AG08395 (cell line): ENCODE results near the gene AMH.
"Not testable (repeated sequence)": the region's sequence is repeated elsewhere in the genome, so short reads cannot be mapped to it uniquely, and the experiment has no call there.

Experiments
- DNase-seq: peaks from one replicate; pipeline ENCODE4 v3.0.0; 2012; ENCODE audit warnings: mixed read lengths, low spot score

AMH gene

DNA sequence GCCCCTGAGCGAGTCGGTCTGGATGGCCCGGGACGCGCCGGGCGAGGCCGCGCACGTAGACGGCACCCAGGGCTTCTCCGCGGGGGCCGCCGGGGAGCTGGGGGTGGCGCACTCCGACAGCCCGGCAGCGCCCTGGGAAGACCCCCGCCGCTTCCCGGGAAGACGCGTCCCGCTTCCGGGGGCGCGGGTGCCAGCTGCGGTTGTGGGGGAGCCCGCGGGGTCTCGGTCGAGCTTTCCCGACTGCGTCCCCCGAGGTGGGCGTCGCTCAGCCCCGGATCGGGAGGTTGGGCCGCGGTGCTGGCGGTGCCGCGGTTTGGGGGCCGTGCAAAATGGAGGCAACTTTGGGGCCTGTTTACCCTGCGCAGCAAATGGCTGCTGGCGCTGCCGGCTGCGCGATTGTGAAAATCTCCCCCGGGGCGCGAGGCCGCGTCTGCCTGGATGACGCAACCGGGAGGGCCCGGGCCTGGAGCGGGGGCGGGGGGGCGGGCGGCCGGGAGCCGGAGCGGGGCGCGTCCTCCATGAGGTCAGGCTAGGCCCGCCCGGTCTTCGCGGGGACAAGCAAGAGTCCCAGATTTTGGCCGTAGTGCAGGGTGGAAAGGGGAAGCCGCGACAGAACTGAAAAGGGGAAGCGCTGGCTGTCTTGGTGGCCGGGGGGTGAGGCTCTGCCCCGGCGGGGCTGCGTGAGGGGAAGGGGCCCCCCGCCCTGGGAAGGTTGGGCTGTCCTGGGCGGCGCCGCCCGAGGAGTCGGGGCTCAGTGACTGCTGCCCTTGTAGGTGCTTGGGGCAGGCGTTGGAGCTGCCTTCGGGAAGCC, 21.5 kb downstream of the AMH start:
- DNase-seq: peak; percentile 93

DNA sequence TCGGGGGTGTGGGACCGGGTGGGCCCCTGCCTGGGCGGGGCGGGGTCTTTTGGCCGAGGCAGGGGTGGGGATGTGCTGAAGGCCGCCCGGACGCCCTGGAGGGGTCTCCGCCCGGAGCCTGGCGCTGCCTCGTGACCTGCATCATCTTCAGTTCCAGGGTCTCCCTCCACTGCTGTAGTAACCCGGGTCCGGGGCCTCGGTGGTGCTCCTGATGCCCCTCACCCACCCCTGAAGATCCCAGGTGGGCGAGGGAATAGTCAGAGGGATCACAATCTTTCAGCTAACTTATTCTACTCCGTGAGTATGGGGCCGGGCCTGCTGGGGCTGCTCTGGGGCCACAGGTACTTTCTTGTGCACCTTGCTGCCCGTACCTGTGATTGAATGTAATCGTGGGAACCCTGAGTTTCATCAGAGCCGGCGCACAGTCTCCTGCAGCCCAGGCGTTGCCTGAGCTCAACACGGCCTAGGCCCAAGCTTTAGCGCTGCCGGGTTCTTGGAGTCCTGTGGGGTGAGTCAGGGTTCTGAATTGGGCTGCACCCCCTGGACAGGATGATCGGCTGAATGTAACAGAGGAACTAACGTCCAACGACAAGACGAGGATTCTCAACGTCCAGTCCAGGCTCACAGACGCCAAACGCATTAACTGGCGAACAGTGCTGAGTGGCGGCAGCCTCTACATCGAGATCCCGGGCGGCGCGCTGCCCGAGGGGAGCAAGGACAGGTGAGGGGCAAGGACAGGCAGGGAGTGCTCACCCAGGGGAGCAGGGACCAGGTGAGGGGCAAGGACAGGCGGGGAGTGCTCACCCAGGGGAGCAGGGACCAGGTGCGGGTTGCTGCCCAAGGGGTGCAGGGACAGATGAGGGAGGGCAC, 22.3 kb downstream of the AMH start:
- DNase-seq: peak; percentile 83

DNA sequence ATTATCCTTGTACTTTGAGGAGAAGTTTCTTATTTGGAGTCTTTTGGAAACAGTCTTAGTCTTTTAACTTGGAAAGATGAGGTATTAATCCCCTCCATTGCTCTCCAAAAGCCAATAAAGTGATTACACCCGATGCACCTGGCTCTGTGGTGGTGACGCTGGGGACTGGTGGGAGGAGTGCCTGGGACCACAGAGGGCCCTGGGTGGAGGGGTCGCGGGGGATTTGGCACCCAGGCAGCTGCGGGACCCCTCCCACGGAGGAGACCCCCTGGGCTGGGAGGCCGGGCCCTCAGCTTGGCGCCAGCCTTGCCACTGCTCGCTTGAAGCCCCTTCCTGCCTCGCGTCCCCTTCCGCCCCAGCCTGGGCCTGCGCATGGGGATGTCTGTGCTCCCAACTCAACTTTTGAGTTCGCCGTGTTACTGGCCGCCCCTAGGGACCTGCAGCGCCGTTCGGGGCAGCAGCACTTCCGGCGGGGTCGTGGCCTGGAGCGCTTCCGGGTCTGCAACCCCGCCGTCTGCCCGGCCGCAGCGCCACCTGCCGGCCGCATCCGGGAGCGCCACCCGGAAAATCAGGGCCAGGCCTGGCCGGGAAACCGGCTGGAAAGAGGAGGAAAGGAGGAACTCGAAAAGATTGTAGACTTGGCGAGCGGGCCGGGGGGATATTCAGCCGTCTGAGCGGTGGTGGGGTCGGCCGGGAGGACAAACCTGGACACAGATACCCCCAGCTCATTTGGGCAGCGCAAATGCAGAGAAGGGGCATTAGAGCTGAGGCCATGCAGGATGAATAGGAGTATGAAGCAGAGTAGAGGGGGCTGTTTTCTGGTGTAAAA, 24.4 kb downstream of the AMH start:
- peak; percentile 80 for DNase-seq

DNA sequence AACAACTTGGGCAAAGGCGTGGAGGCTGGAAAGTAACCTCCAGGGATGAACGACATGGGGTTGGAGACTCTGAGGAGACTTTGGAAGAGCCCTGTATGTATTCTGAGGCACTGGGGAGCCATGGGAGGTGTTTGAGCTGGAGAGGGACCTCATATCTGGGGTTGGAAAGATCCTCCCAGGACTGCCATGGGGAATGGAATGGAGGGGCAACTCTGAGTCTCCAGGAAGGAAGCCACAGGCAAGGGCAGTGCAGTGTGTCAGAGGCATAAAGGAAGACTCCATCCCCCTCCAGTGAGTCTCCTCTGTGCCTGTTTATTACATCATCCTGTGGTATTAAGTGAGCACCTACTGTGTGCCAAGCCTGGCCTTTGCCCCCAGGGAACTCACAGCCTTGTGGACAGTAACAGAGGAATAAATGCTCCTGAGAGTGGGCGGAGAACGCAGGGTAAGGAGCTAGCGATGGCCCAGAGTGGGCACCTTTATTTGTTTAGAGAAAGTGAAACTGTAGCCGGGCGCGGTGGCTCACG, 25.1 kb downstream of the AMH start:
- DNase-seq: no peak

DNA sequence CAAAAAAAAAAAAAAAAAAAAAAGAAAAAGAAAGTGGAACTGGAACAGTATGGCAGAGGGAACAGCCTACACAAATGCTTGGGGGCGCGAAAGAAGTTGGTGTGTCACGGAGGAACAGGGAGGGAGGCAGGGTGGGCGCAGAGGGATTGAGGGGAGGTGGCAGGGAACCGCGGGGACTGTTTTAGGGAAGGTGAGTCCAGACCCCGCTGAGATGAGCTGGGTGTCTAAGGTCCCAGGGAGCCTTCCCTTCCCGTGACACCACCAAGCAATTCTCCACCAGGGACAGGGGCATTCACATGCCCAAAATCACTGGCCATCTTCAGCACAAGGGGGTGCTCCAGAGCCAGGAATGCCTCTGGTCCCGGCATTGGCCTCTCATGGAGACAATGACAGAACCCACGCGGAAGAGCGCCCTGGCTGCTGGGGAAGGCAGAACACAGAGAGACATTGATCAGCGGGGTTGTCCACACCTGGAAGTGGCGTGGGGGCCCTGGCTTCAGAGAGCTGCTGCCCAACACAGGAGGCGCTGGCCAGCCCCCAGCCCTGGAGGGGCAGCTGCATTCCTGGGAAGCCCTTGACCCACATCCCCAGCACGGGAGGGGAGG, 25.9 kb downstream of the AMH start:
- DNase-seq: peak; percentile 79

DNA sequence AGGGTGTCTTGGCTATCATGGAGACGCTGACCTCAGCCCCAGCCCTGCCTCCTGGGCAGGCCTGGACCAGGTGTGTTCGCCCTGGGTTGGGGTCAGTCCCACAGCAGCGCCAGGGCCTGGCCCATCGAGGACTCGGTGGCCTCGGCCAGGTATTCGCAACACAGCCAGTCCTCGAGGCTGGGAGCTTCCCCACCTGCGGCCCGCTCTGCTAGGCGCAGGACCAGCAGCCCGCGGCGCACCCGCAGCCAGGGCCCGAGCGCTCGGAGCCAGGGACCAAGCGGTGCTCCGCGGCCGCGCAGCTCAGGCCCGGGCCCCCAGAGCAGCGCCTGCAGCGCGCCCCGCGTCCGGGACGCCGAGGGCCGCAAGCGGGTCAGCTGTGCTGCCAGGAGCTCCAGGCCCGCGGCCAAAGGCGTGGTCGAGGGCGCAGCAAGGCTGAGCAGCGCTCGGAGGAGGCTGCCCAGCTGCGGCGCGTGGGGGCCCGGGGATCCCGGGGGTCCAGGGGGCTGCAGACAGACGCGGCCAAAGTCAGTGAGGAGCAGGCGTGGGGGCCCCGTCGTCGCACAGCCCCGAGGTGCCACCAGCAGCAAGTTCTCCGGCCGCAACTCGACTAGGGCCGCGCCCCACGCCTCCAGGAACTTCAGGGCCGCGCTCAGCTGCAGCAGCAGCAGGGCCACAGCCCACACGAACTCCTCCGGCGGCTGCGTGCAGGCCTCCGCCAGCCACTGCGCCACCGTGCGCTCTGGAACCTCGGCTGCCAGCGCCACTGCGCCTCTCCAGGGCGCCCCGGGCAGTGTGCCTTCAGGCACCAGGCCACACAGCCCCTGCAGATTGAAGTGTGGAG, 26.7 kb downstream of the AMH start:
- no peak for DNase-seq

DNA sequence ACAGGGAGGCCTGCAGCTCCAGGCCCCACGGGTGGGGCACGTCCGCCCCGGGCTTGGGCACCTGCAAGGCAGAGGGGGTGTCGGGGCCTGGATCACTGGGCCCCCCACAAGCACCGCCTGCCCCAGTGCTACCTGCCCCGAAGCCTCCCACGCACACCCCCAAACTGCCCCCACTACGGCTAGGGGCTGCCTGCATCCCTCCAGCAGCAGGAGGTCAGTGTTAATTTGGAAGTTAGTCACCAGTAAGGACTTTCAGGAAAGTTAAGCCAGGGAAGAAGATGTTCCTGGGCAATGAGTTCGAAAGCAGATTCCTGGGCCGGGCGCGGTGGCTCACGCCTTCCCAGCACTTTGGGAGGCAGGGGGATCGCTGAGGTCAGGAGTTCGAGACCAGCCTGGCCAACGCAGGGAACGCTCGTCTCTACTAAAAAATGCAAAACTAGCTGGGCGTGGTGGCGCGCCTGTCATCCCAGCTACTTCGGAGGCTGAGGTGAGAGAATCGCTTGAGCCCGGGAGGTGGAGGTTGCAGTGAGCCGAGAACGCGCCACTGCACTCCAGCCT, 27.4 kb downstream of the AMH start:
- DNase-seq: no peak

DNA sequence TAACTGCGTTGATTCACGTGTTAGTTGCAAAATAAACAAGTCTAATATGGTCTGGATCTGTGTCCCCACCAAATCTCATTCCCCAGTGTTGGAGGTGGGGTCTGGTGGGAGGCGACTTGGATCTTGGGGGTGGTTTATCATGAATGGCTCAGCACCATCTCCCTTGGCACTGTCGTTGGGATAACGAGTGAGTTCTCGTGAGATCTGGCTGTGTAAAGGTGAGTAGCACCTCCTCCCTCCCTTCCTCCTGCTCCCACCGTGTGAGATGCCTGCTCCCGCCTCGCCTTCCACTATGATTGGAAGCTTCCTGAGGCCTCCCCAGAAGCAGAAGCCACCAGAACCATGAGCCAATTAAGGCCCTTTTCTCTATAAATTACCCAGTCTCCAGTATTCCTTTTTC, 28.0 kb downstream of the AMH start:
- no peak for DNase-seq

DNA sequence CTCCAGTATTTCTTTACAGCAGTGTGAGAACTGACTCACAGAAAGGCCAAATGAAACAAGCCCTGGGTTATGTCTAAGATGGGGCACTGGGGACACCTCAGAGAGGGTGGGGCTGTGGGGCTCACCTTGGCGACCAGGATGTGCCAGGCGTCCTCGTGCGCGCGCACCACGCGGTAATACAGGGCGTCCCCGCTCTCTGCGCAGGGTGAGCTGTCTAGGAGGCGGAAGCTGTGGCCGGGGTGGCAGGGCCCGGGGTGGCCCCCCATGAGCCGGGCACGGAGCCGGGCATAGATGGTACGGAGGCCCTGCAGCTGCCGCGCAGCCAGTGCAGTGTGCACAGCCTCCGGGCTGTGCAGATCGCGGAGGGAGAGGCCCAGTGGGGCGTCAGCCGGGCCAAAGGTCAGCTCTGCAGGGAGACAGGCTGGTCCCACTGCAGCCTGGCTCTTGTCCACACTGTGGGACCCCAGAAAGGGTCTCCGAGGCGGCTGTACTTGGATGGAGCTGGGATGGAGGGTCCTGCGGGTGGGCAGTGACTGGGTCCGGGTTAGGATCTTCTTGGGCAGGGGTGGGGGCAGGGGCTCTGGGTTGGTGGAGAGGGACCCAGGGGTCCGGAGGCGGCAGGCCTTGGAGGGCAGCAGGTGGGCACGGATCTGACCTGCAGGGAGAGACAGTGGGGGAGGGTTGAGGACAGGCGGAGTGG, 29.5 kb downstream of the AMH start:
- no peak for DNase-seq

DNA sequence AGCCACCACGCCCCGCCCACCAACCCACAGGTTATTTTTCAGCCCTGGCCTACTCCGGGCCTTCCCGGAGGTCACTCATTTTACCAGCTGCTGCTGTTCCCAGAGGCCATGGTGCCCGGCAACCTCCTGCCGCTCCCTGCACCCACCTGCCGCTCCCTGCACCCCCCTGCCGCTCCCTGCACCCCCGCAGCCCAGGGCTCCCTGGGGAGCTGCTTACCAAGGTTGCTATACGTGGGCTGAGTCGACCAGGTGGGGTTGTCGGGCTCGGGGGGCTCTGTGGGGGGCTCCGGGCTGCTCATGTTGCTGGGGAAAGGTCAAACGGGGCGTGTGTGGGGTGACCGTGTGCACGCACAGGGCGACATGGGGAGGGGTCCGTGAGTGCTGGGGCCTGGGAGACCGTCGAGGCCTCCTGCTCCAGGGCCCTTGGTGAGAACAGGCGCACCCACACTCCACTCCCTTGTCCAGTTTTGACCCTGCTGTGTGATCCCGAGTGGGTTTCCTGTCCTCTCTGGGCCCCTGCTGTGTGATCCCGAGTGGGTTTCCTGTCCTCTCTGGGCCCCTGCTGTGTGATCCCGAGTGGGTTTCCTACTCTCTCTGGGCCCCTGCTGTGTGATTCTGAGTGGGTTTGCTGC, 31.6 kb downstream of the AMH start:
- no peak for DNase-seq

DNA sequence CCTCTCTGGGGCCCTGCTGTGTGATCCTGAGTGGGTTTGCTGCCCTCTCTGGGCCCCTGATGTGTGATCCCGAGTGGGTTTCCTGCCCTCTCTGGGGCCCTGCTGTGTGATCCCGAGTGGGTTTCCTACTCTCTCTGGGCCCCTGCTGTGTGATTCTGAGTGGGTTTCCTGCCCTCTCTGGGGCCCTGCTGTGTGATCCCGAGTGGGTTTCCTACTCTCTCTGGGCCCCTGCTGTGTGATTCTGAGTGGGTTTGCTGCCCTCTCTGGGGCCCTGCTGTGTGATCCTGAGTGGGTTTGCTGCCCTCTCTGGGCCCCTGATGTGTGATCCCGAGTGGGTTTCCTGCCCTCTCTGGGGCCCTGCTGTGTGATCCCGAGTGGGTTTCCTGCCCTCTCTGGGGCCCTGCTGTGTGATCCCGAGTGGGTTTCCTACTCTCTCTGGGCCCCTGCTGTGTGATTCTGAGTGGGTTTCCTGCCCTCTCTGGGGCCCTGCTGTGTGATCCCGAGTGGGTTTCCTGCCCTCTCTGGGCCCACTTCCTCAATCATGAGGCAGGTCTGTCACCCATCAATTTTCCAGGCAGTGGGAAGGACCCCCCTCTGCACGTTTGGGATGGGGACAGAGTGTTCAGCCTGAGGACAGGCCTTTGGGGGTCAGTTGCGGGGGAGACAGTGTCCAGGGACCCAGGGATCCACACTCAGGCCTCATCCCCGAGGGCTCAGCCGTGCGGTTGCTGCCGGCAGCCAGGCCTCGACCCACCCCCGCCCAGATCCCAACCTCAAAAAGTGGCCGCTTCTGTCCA, 32.3 kb downstream of the AMH start:
- DNase-seq: not testable (repeated sequence)

DNA sequence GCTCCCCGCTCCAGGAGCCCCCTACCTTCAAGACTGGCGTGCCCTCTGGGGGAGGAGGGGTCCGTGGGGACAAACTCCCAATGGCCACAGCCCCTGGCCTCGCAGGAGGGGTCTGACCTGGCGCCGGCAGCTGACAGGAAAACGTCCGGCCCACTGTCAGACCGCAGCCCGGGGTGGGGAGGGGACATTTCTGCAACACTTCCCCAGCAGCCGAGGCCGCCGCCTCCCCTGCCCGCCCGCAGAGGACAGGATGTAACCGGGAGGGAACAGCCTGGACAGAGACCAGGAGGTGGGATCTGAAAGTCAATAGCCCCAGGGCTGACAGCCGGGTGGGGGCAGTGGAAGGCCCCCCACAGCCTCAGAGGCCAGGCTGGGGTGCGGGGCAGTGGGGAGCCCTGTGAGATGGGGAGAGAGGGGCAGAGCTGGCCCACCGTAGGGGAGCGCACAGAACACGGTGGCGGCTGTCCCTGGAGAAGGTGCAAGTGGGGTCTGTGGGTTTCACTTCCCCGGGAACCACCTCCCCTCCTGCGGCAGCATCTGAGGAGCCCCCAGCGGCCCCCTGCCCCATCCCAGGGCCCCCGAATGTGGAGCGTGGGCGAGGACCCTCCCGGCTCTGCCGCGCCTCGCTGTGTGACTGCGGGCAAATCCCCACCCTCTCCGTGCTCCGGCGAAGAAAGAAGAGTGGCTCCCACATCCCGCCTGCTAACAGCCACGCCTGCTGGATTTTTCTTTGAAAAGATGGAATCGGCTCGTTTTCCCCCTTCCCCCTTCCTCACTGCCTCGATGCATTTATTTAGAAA, 33.1 kb downstream of the AMH start, which contains the start of gene PEAK3:
Gene PEAK3 (minus strand): TSS at position 114 of the 800 bp plus-strand sequence. CDS start 1,244 bp downstream, outside the sequence.
- DNase-seq: peak; percentile 49

DNA sequence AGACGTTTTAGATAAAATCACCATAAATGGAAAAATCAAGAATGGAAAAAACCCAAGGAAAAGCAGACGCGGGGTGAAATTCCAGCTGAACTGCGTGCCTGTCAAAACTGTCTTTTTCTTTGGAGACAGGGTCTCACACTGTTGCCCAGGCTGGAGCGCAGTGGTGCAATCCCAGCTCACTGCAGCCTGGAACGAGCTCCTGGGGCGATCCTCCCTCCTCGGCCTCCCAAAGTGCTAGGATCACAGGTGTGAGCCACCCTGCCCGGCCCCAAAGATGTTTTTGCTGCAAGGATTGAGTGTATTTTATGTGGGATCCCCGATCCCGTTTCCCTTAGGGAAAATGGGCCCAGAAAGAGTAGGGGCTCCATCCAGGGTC, 33.7 kb downstream of the AMH start:
- DNase-seq: no peak

DNA sequence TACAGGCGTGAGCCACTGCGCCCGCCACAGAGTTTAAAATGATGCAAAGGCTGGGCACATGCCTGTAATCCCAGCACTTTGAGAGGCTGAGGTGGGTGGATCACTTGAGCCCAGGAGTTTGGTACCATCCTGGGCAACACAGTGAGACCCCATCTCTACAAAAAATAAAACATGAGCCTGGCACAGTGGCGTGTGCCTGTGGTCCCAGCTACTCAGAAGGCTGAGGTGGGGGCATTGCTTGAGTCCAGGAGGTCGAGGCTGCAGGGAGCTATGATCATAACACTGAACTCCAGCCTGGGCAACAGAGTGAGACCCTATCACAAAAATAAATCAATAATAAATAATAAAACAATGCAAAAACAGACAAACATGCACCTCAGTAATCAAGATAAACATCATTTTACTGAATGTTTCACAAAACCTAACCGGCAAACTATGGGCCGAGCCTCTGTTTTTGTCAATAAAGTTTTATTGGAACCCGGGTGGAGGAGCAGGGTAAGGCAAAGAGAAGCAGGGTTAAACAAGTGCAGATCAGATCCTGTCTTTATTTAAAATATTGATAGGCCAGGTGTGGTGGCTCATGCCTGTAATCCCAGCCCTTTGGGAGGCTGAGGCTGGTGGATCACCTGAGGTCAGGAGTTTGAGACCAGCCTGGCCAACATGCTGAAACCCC, 34.8 kb downstream of the AMH start:
- no peak for DNase-seq

DNA sequence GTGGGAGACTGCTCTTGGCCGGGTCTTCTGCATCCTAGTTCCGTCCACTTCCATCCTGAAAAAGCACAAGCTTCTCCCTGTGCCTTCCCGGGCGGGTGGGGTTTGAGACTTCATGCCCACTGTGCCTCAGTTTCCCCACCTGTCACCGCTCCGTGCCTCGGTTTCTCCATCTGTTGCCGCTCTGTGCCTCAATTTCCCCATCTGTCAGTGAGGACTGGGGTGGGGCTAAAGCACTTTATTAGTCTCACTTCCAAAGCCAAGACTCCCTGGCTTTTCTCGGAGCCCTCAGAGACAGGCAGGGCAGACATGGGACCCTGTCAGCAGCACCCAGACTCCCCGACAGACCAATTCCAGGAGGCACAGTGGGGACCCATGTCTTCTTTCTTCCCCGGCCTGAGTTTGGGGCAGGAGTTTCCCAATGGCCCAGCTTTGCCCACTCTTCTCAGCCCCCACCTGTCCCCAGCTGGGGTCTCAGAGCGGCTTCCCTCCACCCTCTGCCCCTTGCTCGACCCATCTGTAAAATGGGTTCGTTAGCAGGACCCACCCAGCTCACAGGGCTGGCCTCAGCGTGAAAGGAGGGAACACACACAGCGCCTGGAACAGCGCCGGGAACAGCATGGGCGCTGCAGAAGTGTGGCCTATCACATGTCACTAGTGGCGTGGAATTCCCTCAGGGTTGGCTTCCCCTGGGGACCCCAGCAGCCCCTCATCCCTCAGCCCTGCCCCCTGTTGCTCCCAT, 37.4 kb downstream of the AMH start:
- no peak for DNase-seq
